ACC112 (cell line): ENCODE measurements around the gene ZBTB43.

Experiments used
- H2AFZ ChIP-seq: fragments of 200-600 bp; sonication (generic); one replicate; pipeline ENCODE4 v1.6.0; 2017; ENCODE audit warnings: antibody characterized with exemption, low read length; ENCODE audit not compliant: unreplicated experiment
- H3K27ac ChIP-seq: fragments of 200-600 bp; sonication (generic); 2 replicates; pipeline ENCODE4 v1.5.1; 2014; ENCODE audit warnings: low read depth, mild to moderate bottlenecking, antibody characterized with exemption, low read length, moderate library complexity
- H3K27me3 ChIP-seq: fragments of 200-600 bp; sonication (generic); 2 replicates; pipeline ENCODE4 v1.6.1; 2014; ENCODE audit warnings: mild to moderate bottlenecking, antibody characterized with exemption, low read length, moderate library complexity, mixed read lengths; ENCODE audit not compliant: insufficient read depth
- H3K36me3 ChIP-seq: fragments of 200-600 bp; sonication (generic); 2 replicates; pipeline ENCODE4 v1.6.1; 2016; ENCODE audit warnings: mild to moderate bottlenecking, antibody characterized with exemption, low read length, moderate library complexity, mixed read lengths; ENCODE audit not compliant: insufficient read depth
- H3K4me1 ChIP-seq: fragments of 200-600 bp; sonication (generic); one replicate; pipeline ENCODE4 v1.6.1; 2016; ENCODE audit warnings: low read length, mixed read lengths; ENCODE audit not compliant: insufficient read depth, unreplicated experiment, control insufficient read depth
- H3K4me3 ChIP-seq: fragments of 200-600 bp; sonication (generic); 2 replicates; pipeline ENCODE4 v1.5.1; 2014; ENCODE audit warnings: mild to moderate bottlenecking, low read depth, low read length
- H3K79me2 ChIP-seq: fragments of 200-600 bp; sonication (generic); one replicate; pipeline ENCODE4 v1.6.0; 2016; ENCODE audit warnings: low read length; ENCODE audit not compliant: control insufficient read depth, unreplicated experiment, insufficient read depth

Gene ZBTB43

DNA sequence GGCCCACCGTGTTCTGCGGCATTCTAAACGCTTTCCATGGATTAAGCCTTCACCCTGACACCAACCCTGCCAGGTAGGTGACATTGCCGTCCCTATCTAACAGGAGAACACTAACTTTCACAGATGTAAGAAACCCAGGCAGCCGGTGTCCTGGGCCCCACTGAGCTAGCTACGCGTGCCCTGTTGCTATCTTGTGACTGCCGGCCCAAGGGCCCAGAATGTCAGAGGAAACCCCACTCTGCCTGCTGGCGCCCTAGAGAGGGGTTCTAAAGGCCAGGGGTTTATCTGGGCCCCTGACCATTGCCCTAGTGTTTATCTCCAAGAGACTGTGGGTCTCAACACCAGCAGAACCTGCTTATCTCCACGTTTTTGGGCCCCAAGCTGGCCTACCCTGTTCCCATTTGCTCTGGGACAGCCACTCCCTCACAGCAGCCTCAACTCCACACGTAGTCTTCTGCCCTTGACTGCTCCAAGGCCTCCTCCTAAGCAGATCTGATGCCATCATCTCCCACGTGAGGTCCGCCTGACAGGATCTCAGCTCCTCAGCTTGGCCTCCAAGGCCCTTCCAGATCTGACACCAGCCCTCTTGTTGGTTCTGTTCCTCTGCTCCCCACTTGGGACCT, 37.5 kb downstream of the ZBTB43 start:
- Histone ChIP-seq H3K79me2 (no peaks in the 10 kb centered on the region), H3K36me3 (no peaks in the 10 kb centered on the region; the same call in 1 of the 2 replicates), H3K27me3 (no peaks in the 10 kb centered on the region), H3K4me1 (peaks cover 11% of the 10 kb centered on the region), H3K4me3 (no peak overlapping the region), H2AFZ (no peak overlapping the region), H3K27ac (no peak overlapping the region)

DNA sequence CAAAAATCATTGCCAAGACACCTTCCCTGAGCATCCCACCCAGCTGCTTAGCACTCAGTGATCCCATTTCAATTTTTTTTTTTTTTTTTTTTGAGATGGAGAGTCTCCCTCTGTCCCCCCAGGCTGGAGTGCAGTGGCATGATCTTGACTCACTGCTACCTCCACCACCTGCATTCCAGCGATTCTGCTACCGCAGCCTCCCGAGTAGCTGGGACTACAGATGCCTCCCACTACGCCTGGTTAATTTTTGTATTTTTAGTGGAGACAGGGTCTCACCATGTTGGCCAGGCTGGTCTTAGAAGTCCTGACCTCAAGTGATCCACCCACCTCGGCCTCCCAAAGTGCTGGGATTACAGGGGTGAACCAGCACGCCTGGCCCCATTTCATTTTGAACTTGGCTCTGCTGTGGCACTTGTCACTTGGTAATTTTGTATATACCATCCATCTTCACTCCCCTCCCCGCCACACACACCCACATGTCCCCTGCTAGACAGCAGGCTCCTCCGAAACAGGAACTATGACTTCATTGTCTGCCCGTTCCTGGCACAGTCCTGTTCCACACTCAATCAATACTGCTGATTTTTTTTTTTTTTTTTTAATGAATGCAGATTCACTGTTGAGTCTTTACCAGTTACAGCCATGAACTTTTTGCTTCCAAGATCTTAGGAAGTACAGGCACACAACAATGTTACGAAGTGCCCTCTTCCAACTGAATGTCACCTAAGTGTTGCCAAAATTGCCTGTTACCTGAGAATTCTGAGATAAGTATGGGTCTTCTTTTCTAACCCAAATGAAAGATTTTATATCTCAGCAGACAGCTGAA, 38.3 kb downstream of the ZBTB43 start:
- H3K79me2 ChIP-seq = no peaks in the 10 kb centered on the region
- no peaks in the 10 kb centered on the region for H3K27me3 ChIP-seq
- no peaks in the 10 kb centered on the region; the same call in 1 of the 2 replicates for H3K36me3 ChIP-seq
- H3K4me3 ChIP-seq = no peak overlapping the region; the same call in 1 of the 2 replicates
- H3K27ac ChIP-seq = peak overlapping the region; percentile 15; the same call in 1 of the 2 replicates
- no peak overlapping the region for H2AFZ ChIP-seq
- peaks cover 11% of the 10 kb centered on the region for H3K4me1 ChIP-seq

DNA sequence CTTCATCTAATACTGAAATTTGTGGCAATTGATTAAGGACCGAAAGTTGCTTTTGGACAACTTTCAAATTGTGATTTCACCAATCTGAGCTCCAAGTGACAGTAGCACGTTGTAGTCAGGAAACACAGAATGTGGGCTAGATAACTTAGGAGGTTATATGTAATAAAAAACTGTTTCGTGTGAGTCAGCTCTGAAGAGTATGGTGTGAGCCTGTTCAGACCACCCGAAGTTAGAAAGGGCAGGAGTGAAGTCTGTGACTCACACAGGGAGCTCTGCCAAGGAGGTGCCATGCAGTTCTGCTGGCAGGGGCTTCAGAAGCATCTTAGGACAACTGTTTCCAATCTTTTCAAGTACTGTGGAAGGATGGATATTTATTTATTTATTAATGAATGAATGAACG, 39.2 kb downstream of the ZBTB43 start:
- H3K27ac ChIP-seq = peak overlapping the region; percentile 15; the same call in 1 of the 2 replicates
- H2AFZ ChIP-seq = no peak overlapping the region
- no peaks in the 10 kb centered on the region; the same call in 1 of the 2 replicates for H3K36me3 ChIP-seq
- no peaks in the 10 kb centered on the region for H3K79me2 ChIP-seq
- H3K27me3 ChIP-seq = no peaks in the 10 kb centered on the region
- peaks cover 11% of the 10 kb centered on the region for H3K4me1 ChIP-seq
- no peak overlapping the region; the same call in 1 of the 2 replicates for H3K4me3 ChIP-seq

DNA sequence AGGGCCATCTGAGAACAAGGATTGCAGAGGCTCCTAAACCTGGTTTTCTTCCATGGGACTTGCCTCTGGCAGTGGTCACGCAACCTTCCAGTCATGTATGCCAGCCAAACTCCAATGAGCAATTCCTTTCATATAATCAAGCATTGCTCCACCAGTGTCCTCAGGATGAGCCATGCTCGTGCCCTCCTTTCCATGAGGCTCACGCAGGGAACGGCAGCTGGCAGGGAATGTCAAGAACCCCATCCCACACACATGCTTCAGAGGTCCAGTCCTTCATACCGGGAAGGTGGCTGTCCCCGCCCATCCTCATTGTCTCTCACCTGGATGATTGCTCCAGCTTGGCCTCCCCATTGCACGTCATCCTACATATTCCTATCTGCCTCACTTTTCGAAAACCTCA, 42.2 kb downstream of the ZBTB43 start:
- H3K27ac ChIP-seq = no peak overlapping the region
- H3K79me2 ChIP-seq = no peaks in the 10 kb centered on the region
- no peak overlapping the region for H2AFZ ChIP-seq
- H3K27me3 ChIP-seq = peaks cover 10% of the 10 kb centered on the region
- H3K4me1 ChIP-seq = peaks cover 11% of the 10 kb centered on the region
- H3K4me3 ChIP-seq = no peak overlapping the region
- H3K36me3 ChIP-seq = no peaks in the 10 kb centered on the region

DNA sequence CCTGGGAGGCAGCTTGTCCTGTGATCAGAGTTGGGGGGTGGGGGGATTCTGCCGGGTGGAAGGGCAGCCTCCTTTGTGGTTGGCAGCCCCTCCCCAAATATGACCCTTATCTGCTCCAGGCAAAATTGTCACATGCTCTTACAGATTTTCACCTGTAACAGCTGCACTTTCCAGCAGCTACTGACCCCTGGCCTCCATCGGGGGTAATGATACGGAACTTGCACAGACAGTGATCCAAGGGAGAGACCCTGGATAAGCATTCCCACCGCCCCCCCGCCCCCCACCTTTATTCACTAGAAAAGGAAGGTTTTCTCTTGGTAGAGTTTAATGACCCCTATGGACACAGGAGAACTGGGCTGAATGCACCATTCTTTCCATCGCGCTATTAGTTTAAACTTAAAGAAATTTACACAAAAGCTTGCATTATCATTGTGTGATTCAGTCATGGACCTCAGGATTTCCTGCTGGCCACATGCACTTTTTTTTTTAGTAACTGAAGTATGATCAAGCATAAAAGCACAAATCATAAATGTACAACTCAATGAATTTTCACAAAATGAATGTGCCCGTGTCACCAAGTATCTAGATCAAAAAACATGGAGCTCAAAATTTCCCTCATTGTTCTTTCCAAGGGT, 44.9 kb downstream of the ZBTB43 start:
- peaks cover 21% of the 10 kb centered on the region for H3K27me3 ChIP-seq
- H3K4me3 ChIP-seq = no peak overlapping the region
- no peak overlapping the region for H2AFZ ChIP-seq
- no peaks in the 10 kb centered on the region for H3K36me3 ChIP-seq
- no peaks in the 10 kb centered on the region for H3K4me1 ChIP-seq
- no peak overlapping the region for H3K27ac ChIP-seq
- no peaks in the 10 kb centered on the region for H3K79me2 ChIP-seq

DNA sequence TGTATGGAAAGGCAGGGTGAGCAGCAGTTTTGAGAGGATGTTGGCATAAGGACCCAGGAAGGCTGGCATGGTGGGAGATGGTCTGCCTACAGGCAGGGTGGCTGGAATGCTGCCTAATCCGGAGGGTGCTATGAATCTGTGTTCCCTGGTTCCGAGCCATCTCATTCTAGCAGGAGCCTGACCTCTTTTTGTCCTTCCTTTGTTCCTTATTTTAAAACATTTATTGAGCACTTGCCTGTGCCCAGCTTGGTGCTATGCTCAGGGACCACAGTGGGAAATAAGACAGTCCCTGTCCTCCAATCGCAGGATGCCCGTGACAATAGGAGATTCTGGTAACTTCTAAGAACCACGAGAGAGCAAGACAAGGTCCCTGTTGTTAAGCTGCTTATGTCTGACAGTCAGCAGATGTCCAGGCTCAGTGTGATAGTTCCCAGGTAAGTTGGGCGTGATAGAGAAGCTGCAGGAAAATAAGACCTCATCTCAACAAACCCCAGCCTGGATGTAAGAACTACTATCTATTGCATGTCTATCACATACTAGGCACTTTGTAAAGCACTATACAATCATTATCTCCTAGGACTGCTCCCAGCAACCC, 46.5 kb downstream of the ZBTB43 start:
- H3K4me1 ChIP-seq = no peaks in the 10 kb centered on the region
- no peaks in the 10 kb centered on the region for H3K79me2 ChIP-seq
- no peak overlapping the region for H3K4me3 ChIP-seq
- no peaks in the 10 kb centered on the region for H3K36me3 ChIP-seq
- H3K27me3 ChIP-seq = peaks cover 27% of the 10 kb centered on the region
- no peak overlapping the region for H2AFZ ChIP-seq
- no peak overlapping the region for H3K27ac ChIP-seq

DNA sequence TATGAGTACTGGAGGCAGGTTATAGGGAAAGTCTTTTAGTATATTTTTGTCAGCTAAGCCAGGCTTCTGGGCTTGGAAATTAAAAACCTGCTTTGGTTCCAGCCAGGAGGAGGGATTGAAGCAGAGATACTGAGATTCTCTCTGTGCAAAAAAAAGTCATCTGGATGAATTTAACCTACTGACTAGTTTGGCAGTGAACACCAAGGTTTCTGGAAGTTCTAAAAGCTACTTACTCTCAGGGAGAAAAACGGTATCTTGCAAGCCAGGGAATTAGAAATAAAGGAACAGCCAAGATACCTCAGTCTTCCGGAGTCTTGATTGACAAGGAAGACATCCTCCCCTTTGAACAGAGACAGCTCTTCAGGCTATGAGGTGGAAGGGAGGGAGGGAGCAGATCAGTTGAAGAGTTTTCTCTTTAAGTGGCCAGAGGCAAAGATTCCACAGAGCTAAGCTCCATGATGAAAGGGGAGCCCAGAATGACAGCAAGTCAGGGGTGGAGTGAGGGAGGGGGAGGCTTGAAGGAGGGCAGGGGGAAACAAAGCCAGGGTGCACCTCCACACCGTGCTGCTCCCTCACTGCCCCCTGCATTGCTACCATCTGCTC, 47.3 kb downstream of the ZBTB43 start:
- H3K27me3 ChIP-seq = peaks cover 31% of the 10 kb centered on the region
- no peak overlapping the region for H3K4me3 ChIP-seq
- no peaks in the 10 kb centered on the region for H3K36me3 ChIP-seq
- no peaks in the 10 kb centered on the region for H3K4me1 ChIP-seq
- no peak overlapping the region for H2AFZ ChIP-seq
- H3K79me2 ChIP-seq = no peaks in the 10 kb centered on the region
- H3K27ac ChIP-seq = no peak overlapping the region

DNA sequence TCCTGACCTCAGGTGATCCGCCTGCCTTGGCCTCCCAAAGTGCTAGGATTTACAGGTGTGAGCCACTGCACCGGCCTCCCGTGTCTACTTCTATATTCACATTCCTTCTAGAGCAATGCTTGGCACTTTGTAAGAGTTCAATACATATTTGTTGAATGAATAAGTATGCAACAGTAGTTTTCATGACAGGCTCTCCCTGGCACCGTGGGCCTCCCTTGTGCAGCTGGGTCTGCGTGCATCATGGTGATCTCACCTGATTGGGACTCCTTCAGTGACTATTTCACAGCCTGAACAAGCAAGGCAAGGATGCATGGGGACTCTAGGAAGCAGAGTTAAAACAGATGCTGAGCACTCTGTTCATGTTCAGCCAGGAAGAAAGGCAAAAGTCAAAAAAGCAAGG, 48.8 kb downstream of the ZBTB43 start:
- H3K4me1 ChIP-seq = no peaks in the 10 kb centered on the region
- H3K36me3 ChIP-seq = no peaks in the 10 kb centered on the region
- H3K79me2 ChIP-seq = no peaks in the 10 kb centered on the region
- H3K27me3 ChIP-seq = peaks cover 38% of the 10 kb centered on the region
- H3K4me3 ChIP-seq = no peak overlapping the region
- H3K27ac ChIP-seq = no peak overlapping the region
- no peak overlapping the region for H2AFZ ChIP-seq

DNA sequence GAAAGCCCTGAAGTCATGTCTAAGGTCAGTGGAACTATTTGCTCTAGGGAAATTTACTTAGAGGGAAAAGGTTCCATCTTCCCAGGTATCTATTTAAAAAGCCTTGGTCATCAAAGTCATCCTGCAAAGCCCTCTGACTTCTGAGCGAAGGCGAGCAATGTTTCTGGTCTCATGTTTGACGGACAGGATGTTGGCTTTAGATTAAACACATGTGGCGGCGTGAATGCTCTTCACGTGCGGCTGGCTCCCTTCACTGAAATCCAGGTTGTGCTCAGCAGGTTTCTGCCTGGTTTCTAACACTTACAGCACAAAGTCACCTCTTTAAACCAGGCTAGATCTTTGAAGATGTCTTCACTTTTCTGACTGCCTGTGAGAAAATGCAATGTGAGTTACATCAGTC, 49.9 kb downstream of the ZBTB43 start:
- H3K27me3 ChIP-seq = peaks cover 38% of the 10 kb centered on the region
- H3K36me3 ChIP-seq = no peaks in the 10 kb centered on the region
- no peak overlapping the region for H3K27ac ChIP-seq
- H3K79me2 ChIP-seq = no peaks in the 10 kb centered on the region
- no peaks in the 10 kb centered on the region for H3K4me1 ChIP-seq
- no peak overlapping the region for H3K4me3 ChIP-seq
- no peak overlapping the region for H2AFZ ChIP-seq

DNA sequence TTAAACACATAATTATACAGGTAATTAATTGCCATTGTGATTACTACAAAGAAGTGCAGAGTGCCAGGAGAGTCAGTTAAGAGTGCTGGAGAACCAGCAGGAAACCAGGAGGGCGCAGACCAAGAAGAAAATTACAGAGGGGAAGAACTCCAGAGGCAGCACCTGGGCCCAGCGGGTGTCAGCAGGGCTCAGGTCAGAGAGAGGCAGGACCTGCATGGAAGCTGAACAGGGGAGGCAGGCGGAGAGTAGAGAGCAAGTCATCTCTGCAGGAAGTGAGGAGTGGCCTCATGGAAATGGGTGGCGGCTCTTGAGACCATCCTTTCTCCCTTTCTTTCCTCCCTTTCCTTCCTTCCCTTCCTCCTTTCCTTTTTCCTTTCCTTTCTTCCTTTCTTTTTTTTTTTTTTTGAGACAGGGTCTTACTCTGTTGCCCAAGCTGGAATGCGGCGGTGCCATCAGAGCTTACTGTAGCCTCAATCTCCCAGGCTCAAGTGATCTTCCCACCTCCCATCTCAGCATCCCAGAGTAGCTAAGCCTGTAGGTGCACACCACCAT, 51.6 kb downstream of the ZBTB43 start:
- no peak overlapping the region for H3K4me3 ChIP-seq
- peaks cover under 1% of the 10 kb centered on the region for H3K4me1 ChIP-seq
- H3K27ac ChIP-seq = no peak overlapping the region
- no peaks in the 10 kb centered on the region for H3K36me3 ChIP-seq
- no peak overlapping the region for H2AFZ ChIP-seq
- peaks cover 7% of the 10 kb centered on the region for H3K79me2 ChIP-seq
- H3K27me3 ChIP-seq = peaks cover 35% of the 10 kb centered on the region
